HepG2 (cell line): ENCODE measurements around the gene DNAJA3. TPM values are rescaled to one million over a fixed set of nuclear protein-coding genes. Genes with fewer than 3 reads are reported as not detected.

ENCODE experiments used
- HIVEP1 ChIP-seq: sonication (generic); formaldehyde crosslinking; IDR thresholded peaks from 2 replicates; pipeline ENCODE4 v1.4.0; 2020; ENCODE audit warnings: mild to moderate bottlenecking, missing genetic modification reagents
- MLLT10 ChIP-seq: sonication (generic); formaldehyde crosslinking; IDR thresholded peaks from 2 replicates; pipeline ENCODE4 v1.4.0; 2020; ENCODE audit warnings: missing genetic modification reagents
- PHF8 ChIP-seq: sonication (generic); formaldehyde crosslinking; IDR thresholded peaks from 2 replicates; pipeline ENCODE4 v1.5.0; 2020; ENCODE audit warnings: missing genetic modification reagents
- REL ChIP-seq: sonication (generic); formaldehyde crosslinking; conservative IDR thresholded peaks from 2 replicates; pipeline ENCODE4 v1.8.0; 2022; ENCODE audit warnings: mild to moderate bottlenecking, missing genetic modification reagents, moderate library complexity
- SIN3A ChIP-seq: IDR thresholded peaks from 2 replicates; pipeline ENCODE4 v1.6.1; 2011; ENCODE audit warnings: low read depth, mild to moderate bottlenecking, control low read depth, low read length, borderline replicate concordance
- TRIM24 ChIP-seq: sonication (generic); formaldehyde crosslinking; IDR thresholded peaks from 2 replicates; pipeline ENCODE4 v1.8.0; 2022; ENCODE audit warnings: mild to moderate bottlenecking, missing genetic modification reagents
- ZNF441 ChIP-seq: sonication (generic); formaldehyde crosslinking; IDR thresholded peaks from 2 replicates; pipeline ENCODE4 v1.7.0; 2021; ENCODE audit warnings: missing genetic modification reagents, borderline replicate concordance
- ZSCAN9 ChIP-seq: IDR thresholded peaks from 2 replicates; pipeline ENCODE4 v1.6.1; 2016; ENCODE audit warnings: borderline replicate concordance
- polyA plus RNA-seq, 8 experiments: library from polyadenylated mRNA; depleted of rRNA in 3 of 8; stranded (reverse) in 7 of 8; unstranded in 1 of 8; fragments of >200 nt; fragmentation: Illumina TruSeq in 4 of 8; extraction: Trizol in 4 of 8; gene quantifications; 2 replicates each; pipeline versions ENCODE4 v1.2.1 to v1.2.3, GENCODE V29; 2011 to 2016; ENCODE audit warnings: low read depth in 4 of 8, missing spikeins in 1 of 8, mixed read lengths in 1 of 8; ENCODE audit not compliant: insufficient read depth in 1 of 8
- total RNA-seq, 5 experiments: library from RNA; depleted of rRNA; stranded (reverse); fragments of >200 nt; fragmentation: Illumina TruSeq; extraction: Trizol; gene quantifications; 2 replicates each; pipeline ENCODE4 v1.2.3, GENCODE V29; 2016; ENCODE audit warnings: low read depth in 1 of 5
- TF ChIP-seq, protein P1 (sequence below): sonication (generic); formaldehyde crosslinking; IDR thresholded peaks from 2 replicates; pipeline ENCODE4 v1.5.0; 2020; ENCODE audit warnings: mild to moderate bottlenecking, missing genetic modification reagents, borderline replicate concordance
- TF ChIP-seq, protein P2 (sequence below): sonication (generic); formaldehyde crosslinking; conservative IDR thresholded peaks from 2 replicates; pipeline ENCODE4 v1.4.0; 2020; ENCODE audit warnings: missing genetic modification reagents
- TF ChIP-seq, protein P3 (sequence below): sonication (generic); formaldehyde crosslinking; IDR thresholded peaks from 2 replicates; pipeline ENCODE4 v1.4.0; 2020; ENCODE audit warnings: missing genetic modification reagents

DNAJA3 gene
- total and polyA plus RNA-seq, 2 of the 13 experiments (the other 11 are each of a cell fraction or from before 2014, with no cell fraction given): 77.0 to 83.3 TPM

DNA sequence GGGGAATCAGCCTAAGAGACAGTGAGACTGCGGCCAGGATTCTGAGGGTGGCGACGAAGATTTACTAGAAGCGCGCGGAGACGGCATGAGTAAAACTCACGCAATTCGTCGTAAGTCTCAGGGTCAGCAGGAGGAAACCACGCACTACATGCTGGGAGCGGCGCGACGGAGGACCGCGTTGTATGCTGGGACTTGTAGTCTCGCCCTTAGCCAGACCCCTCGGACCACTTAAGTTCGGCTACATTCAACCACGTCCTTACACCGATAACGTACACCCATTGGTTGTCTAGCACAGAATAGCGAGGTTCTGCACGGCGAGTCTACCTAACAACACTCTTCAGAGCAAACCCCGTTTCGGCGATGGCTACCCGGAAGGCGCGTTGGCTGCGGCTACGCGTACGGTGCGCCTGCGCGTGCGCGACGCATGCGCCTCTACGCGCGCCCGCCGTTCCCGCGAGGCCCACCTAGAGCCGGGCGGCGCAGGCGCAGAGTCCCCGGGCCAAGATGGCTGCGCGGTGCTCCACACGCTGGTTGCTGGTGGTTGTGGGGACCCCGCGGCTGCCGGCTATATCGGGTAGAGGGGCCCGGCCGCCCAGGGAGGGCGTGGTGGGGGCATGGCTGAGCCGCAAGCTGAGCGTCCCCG is at the start of gene DNAJA3 (continued):
- TF ChIP-seq, protein P1, sequence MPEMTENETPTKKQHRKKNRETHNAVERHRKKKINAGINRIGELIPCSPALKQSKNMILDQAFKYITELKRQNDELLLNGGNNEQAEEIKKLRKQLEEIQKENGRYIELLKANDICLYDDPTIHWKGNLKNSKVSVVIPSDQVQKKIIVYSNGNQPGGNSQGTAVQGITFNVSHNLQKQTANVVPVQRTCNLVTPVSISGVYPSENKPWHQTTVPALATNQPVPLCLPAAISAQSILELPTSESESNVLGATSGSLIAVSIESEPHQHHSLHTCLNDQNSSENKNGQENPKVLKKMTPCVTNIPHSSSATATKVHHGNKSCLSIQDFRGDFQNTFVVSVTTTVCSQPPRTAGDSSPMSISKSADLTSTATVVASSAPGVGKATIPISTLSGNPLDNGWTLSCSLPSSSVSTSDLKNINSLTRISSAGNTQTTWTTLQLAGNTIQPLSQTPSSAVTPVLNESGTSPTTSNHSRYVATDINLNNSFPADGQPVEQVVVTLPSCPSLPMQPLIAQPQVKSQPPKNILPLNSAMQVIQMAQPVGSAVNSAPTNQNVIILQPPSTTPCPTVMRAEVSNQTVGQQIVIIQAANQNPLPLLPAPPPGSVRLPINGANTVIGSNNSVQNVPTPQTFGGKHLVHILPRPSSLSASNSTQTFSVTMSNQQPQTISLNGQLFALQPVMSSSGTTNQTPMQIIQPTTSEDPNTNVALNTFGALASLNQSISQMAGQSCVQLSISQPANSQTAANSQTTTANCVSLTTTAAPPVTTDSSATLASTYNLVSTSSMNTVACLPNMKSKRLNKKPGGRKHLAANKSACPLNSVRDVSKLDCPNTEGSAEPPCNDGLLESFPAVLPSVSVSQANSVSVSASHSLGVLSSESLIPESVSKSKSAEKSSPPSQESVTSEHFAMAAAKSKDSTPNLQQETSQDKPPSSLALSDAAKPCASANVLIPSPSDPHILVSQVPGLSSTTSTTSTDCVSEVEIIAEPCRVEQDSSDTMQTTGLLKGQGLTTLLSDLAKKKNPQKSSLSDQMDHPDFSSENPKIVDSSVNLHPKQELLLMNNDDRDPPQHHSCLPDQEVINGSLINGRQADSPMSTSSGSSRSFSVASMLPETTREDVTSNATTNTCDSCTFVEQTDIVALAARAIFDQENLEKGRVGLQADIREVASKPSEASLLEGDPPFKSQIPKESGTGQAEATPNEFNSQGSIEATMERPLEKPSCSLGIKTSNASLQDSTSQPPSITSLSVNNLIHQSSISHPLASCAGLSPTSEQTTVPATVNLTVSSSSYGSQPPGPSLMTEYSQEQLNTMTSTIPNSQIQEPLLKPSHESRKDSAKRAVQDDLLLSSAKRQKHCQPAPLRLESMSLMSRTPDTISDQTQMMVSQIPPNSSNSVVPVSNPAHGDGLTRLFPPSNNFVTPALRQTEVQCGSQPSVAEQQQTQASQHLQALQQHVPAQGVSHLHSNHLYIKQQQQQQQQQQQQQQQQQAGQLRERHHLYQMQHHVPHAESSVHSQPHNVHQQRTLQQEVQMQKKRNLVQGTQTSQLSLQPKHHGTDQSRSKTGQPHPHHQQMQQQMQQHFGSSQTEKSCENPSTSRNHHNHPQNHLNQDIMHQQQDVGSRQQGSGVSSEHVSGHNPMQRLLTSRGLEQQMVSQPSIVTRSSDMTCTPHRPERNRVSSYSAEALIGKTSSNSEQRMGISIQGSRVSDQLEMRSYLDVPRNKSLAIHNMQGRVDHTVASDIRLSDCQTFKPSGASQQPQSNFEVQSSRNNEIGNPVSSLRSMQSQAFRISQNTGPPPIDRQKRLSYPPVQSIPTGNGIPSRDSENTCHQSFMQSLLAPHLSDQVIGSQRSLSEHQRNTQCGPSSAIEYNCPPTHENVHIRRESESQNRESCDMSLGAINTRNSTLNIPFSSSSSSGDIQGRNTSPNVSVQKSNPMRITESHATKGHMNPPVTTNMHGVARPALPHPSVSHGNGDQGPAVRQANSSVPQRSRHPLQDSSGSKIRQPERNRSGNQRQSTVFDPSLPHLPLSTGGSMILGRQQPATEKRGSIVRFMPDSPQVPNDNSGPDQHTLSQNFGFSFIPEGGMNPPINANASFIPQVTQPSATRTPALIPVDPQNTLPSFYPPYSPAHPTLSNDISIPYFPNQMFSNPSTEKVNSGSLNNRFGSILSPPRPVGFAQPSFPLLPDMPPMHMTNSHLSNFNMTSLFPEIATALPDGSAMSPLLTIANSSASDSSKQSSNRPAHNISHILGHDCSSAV (CRISPR knock-in tag): no peak
- peak; percentile 49 for TF ChIP-seq HIVEP1 (CRISPR knock-in tag)
- TF ChIP-seq ZNF441: no peak; the same call in 1 of the 2 replicates
- TF ChIP-seq, protein P2, sequence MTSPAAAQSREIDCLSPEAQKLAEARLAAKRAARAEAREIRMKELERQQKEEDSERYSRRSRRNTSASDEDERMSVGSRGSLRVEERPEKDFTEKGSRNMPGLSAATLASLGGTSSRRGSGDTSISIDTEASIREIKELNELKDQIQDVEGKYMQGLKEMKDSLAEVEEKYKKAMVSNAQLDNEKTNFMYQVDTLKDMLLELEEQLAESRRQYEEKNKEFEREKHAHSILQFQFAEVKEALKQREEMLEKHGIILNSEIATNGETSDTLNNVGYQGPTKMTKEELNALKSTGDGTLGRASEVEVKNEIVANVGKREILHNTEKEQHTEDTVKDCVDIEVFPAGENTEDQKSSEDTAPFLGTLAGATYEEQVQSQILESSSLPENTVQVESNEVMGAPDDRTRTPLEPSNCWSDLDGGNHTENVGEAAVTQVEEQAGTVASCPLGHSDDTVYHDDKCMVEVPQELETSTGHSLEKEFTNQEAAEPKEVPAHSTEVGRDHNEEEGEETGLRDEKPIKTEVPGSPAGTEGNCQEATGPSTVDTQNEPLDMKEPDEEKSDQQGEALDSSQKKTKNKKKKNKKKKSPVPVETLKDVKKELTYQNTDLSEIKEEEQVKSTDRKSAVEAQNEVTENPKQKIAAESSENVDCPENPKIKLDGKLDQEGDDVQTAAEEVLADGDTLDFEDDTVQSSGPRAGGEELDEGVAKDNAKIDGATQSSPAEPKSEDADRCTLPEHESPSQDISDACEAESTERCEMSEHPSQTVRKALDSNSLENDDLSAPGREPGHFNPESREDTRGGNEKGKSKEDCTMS (CRISPR knock-in tag): no peak
- TF ChIP-seq REL (CRISPR knock-in tag): no peak
- no peak for TF ChIP-seq ZSCAN9
- TF ChIP-seq MLLT10 (CRISPR knock-in tag): no peak
- TF ChIP-seq, protein P3, sequence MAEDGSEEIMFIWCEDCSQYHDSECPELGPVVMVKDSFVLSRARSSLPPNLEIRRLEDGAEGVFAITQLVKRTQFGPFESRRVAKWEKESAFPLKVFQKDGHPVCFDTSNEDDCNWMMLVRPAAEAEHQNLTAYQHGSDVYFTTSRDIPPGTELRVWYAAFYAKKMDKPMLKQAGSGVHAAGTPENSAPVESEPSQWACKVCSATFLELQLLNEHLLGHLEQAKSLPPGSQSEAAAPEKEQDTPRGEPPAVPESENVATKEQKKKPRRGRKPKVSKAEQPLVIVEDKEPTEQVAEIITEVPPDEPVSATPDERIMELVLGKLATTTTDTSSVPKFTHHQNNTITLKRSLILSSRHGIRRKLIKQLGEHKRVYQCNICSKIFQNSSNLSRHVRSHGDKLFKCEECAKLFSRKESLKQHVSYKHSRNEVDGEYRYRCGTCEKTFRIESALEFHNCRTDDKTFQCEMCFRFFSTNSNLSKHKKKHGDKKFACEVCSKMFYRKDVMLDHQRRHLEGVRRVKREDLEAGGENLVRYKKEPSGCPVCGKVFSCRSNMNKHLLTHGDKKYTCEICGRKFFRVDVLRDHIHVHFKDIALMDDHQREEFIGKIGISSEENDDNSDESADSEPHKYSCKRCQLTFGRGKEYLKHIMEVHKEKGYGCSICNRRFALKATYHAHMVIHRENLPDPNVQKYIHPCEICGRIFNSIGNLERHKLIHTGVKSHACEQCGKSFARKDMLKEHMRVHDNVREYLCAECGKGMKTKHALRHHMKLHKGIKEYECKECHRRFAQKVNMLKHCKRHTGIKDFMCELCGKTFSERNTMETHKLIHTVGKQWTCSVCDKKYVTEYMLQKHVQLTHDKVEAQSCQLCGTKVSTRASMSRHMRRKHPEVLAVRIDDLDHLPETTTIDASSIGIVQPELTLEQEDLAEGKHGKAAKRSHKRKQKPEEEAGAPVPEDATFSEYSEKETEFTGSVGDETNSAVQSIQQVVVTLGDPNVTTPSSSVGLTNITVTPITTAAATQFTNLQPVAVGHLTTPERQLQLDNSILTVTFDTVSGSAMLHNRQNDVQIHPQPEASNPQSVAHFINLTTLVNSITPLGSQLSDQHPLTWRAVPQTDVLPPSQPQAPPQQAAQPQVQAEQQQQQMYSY (CRISPR knock-in tag): no peak; the same call in 1 of the 2 replicates
- peak; percentile 94 for TF ChIP-seq PHF8 (CRISPR knock-in tag)
- TF ChIP-seq SIN3A: peak; percentile 54; the same call in 1 of the 2 replicates
- TF ChIP-seq TRIM24 (CRISPR knock-in tag): no peak
